GDM1 (cell line): ENCODE data around the gene MFSD12.

Source experiments
- DNase-seq: peaks from one replicate; lab custom pipeline; 2025; lab: John Stamatoyannopoulos, UW

Gene MFSD12

DNA sequence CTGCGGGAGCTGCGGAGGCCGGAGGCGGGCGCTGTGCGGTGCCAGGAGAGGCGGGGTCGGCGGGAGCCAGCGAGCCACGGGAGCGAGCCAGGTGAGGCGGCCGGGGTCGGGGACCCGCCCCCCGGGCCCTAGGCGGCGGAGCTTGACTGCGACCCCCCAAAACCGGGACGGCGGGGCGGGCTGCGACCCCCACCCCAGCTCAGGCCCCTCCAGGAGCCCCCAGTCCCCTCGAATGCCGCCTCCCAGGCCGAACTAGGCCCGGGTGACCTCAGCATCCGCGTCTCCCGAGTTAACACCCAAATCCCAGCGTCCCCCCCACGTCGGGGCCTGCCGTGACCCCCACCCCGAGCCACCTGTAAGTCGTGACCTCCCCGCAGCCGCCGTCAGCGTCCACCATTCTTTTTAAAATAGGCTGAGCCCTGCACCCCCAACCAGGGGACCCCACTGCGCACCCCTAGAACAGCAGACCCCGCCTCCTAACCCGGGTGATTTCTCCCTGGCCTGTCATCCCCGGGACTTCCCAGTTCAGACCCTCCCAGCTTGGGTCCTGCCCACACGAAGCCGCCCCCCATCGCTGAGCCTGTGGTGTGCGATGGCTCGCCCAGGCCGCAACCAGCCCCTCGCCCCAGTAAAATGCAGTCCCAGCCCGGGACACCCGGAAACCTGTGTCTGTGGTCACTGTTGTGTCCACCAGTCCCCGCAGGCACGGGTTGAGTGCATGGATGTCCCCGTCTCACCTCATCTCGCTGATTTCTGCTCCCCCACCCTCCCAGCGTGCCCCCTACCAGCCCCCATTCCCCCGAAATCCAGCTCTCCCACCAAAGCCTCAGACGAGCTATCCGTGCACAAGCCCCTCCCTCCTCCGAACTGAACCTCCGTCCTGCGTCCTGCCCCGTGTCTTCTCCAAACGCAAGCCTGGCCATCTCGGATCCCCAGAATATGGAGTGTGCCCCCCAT lies 50.7 kb downstream of the MFSD12 start:
- DNase-seq = no peak

GRCh38 chr19:3505598-3506383 lies 51.6 kb downstream of the MFSD12 start, which contains the start of gene FZR1:
TSS of gene FZR1 (plus strand) at chr19:3506311. CDS start at chr19:3522990, 16,679 bp downstream.
- peak; percentile 98 for DNase-seq

- no peak for DNase-seq
These were observed 52.7 kb downstream of the MFSD12 start for GRCh38 chr19:3504735-3505134.

DNA sequence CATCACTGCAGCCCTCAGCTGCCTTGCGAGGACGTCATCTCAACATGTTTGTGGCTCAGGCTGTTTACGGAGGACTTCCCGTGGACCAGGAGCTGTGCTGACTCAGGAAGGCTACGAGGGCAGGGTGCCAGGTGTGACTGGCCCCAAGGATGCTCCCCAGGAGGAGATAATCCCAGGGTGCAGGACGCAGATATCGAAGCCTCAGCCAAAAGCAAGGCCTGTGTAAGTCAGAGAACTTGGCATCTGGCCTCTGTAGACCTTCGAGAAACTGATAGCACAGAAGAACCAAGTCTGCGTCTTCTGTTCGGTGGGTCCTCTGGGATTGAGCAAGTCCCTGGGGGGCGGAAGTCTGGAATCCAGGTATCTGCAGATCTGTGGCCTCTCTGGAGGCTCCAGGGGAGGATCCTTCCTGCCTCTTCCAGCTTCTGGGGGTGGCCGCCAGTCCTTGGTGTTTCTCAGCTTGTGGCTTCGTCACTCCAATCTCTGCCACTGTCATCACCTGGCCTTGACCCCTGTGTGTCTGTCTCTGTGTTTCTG lies 54.3 kb downstream of the MFSD12 start:
- DNase-seq = no peak

DNA sequence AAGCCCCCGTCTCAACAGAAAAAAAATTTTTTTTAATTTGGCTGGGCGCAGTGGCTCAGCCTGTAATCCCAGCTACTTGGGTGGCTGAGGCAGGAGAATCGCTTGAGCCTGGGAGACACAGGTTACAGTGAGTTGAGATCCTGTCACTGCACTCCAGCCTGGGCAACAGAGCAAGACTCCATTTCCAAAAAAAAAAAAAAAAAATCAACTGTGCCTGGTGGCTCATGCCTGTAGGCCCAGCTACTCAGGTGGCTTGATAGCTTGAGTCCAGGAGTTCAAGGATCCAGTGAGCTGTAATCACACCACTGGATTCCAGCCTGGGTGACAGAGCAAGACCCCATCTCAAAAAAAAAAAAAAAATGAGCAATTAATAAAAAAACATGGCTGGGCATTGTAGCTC lies 55.6 kb downstream of the MFSD12 start:
- no peak for DNase-seq

DNA sequence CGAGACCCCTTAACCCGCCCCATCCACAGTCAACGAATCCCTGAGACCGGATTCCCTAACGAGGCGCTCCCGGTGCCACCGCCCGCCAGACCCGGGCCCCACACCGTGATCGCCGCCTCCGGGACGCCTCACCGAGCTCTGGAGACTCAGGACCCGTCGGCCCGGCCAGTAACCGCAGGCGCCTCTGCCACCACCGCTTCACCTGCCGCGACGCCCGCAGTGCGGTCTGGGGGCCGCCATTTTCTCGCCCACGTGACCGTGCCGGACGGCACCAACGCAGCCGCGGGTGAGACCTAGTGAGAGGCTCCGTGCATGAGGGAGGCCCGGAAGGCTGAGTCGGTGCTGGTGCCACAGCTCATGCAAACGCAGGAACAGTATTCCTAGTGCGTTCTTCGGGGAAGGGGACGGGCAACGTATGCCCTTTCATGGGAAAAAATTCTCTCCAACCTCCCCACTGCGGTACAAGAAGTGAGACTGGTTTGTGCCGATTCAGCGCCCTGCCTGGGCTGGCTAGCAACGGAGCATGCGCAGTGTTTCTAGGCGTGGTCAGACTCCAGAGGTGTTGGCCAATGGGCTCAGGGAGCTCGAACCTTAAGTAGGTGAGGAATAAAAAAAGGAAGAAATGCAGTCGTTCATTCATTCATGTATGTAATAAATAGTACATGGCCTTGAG lies 56.8 kb downstream of the MFSD12 start, which contains the start of gene DOHH:
Gene DOHH, minus strand, starts transcription at position 246 of the 673 bp plus-strand sequence. CDS start 3,860 bp downstream, outside the sequence.
- DNase-seq = peak; percentile 86

DNA sequence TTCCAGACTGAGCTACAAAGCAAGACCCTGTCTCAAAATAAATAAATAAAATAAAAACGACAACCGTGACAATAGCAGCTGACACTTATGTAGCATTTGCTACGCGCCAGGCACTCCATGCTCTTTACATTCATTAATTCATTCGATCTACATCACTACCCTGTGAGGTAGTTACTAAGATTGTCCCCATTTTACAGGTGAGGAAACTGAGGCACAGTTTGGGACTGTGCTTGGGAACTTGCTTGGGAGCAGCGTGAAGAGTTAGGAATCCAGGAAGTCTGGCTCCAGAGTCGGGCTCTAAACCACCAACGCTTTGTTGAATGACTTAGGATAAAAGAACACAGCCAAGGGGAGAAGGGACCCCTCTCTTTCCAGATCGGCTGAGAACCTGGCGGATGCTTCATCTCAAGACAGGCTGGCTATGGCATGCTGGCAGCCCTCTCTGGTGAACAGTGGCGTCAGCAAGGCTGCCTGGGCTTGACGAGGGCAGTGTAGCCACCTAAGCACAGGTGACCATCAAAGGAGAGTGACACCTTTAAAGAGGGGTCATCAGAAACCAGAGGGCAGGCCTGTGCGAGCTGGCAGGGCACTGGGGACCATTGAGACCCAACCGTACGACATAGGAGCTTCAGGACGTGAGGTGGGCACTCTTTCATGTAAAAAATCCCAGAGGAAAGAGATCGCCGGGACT lies 57.5 kb downstream of the MFSD12 start:
- no peak for DNase-seq

- no peak for DNase-seq
These were observed 59.4 kb downstream of the MFSD12 start for GRCh38 chr19:3497757-3498520.

GRCh38 chr19:3496392-3497273 lies 60.8 kb downstream of the MFSD12 start:
- no peak for DNase-seq

GRCh38 chr19:3494559-3494958 lies 62.8 kb downstream of the MFSD12 start:
- no peak for DNase-seq
